ENCODE data around the gene CLBA1. TPM values are rescaled to one million over a fixed set of nuclear protein-coding genes. Genes with fewer than 3 reads are reported as not detected.
A peak's percentile ranks its signal among the peaks of the same experiment; 100 is the strongest.

The CLBA1 gene
- total RNA-seq, 1 donor from 2014 or later = 2.4 TPM

- no peak for DNase-seq
- peaks cover 30% of the 10 kb centered on the region for H3K36me3 ChIP-seq
- H3K4me1 ChIP-seq = peaks cover 13% of the 10 kb centered on the region
- H3K4me3 ChIP-seq = no peak overlapping the region
- H3K9me3 ChIP-seq (replicated peaks) = no peaks in the 10 kb centered on the region
- H3K27me3 ChIP-seq (ENCODE audit: low read depth) = no peaks in the 10 kb centered on the region
- no peak for TF ChIP-seq CTCF (IDR thresholded peaks at IDR 0.05; ENCODE audit: borderline replicate concordance)
- H3K27ac ChIP-seq (replicated peaks) = no peak overlapping the region
- intact Hi-C loops (cut with micrococcal nuclease) = no loop called here
Measured at GRCh38 chr14:105010891-105011291, 25.3 kb downstream of the CLBA1 start.

GRCh38 chr14:105011312-105011990 lies 25.9 kb downstream of the CLBA1 start:
- intact Hi-C loops (cut with micrococcal nuclease) = no loop called here
- H3K36me3 ChIP-seq = peaks cover 30% of the 10 kb centered on the region
- H3K9me3 ChIP-seq (replicated peaks) = no peaks in the 10 kb centered on the region
- no peaks in the 10 kb centered on the region for H3K27me3 ChIP-seq (ENCODE audit: low read depth)
- H3K4me1 ChIP-seq = peaks cover 13% of the 10 kb centered on the region
- no peak for TF ChIP-seq CTCF (IDR thresholded peaks at IDR 0.05; ENCODE audit: borderline replicate concordance)
- no peak overlapping the region for H3K27ac ChIP-seq (replicated peaks)
- DNase-seq = no peak
- H3K4me3 ChIP-seq = no peak overlapping the region

- peaks cover 30% of the 10 kb centered on the region for H3K36me3 ChIP-seq
- no peak overlapping the region for H3K27ac ChIP-seq (replicated peaks)
- DNase-seq = no peak
- no peak overlapping the region for H3K4me3 ChIP-seq
- TF ChIP-seq CTCF (IDR thresholded peaks at IDR 0.05; ENCODE audit: borderline replicate concordance) = peak; percentile 57
- H3K4me1 ChIP-seq = peaks cover 13% of the 10 kb centered on the region
- no peaks in the 10 kb centered on the region for H3K9me3 ChIP-seq (replicated peaks)
- no peaks in the 10 kb centered on the region for H3K27me3 ChIP-seq (ENCODE audit: low read depth)
- intact Hi-C loops (cut with micrococcal nuclease) = no loop called here
Measured at GRCh38 chr14:105012171-105012985, 26.8 kb downstream of the CLBA1 start.

- H3K9me3 ChIP-seq (replicated peaks) = no peaks in the 10 kb centered on the region
- H3K4me3 ChIP-seq = no peak overlapping the region
- peak; percentile 41 for DNase-seq
- H3K27me3 ChIP-seq (ENCODE audit: low read depth) = no peaks in the 10 kb centered on the region
- H3K27ac ChIP-seq (replicated peaks) = no peak overlapping the region
- intact Hi-C loops (cut with micrococcal nuclease) = no loop called here
- peak; percentile 40 for TF ChIP-seq CTCF (IDR thresholded peaks at IDR 0.05; ENCODE audit: borderline replicate concordance)
- peaks cover 13% of the 10 kb centered on the region for H3K4me1 ChIP-seq
- H3K36me3 ChIP-seq = peaks cover 30% of the 10 kb centered on the region
Measured at GRCh38 chr14:105013150-105013785, 27.7 kb downstream of the CLBA1 start.

- Histone ChIP-seq H3K36me3 (peaks cover 28% of the 10 kb centered on the region), H3K4me3 (no peak overlapping the region), H3K4me1 (peaks cover 16% of the 10 kb centered on the region), H3K27ac (replicated peaks) (no peak overlapping the region), H3K9me3 (replicated peaks) (no peaks in the 10 kb centered on the region), H3K27me3 (ENCODE audit: low read depth) (no peaks in the 10 kb centered on the region)
- no peak for TF ChIP-seq CTCF (IDR thresholded peaks at IDR 0.05; ENCODE audit: borderline replicate concordance)
- intact Hi-C loops (cut with micrococcal nuclease) = no loop called here
- DNase-seq = no peak
Measured at GRCh38 chr14:105014032-105014431, 28.4 kb downstream of the CLBA1 start.

All from left ventricle myocardium inferior (tissue), 1 donor.